Measurements from ENCODE around the gene NT5C3B.

Gene NT5C3B

GRCh38 chr17:41801374-41802271 lies 34.4 kb downstream of the NT5C3B start (continued):
- TF ChIP-seq ZNF843 (tag by site-specific recombination; IDR thresholded peaks at IDR 0.05) (peak; percentile 27; the same call in 1 of the 2 replicates), ZBTB6 (tag by site-specific recombination; IDR thresholded peaks at IDR 0.05) (0 out of 2 replicates have a peak, but pooled peaks have one; percentile 4), KLF8 (tag by site-specific recombination; IDR thresholded peaks at IDR 0.05) (peak; percentile 82), ZFP3 (tag by site-specific recombination; IDR thresholded peaks at IDR 0.05; ENCODE audit: low read depth) (no peak), ZNF692 (tag by site-specific recombination; IDR thresholded peaks at IDR 0.05) (peak; percentile 46; the same call in 1 of the 2 replicates), ZBTB20 (tag by site-specific recombination; IDR thresholded peaks at IDR 0.05) (0 out of 2 replicates have a peak, but pooled peaks have one; percentile 21), PATZ1 (tag by site-specific recombination; IDR thresholded peaks at IDR 0.05) (peak; percentile 86), YY2 (tag by site-specific recombination; IDR thresholded peaks at IDR 0.05) (0 out of 2 replicates have a peak, but pooled peaks have one; percentile 22), HOXA7 (CRISPR knock-in tag; IDR thresholded peaks at IDR 0.05; ENCODE audit: borderline replicate concordance) (no peak), TRIM28 (IDR thresholded peaks at IDR 0.05; ENCODE audit: borderline replicate concordance, low read length) (0 out of 2 replicates have a peak, but pooled peaks have one; percentile 17), ZNF621 (tag by site-specific recombination; IDR thresholded peaks at IDR 0.05) (no peak), ZFP69B (tag by site-specific recombination; IDR thresholded peaks at IDR 0.05) (0 out of 2 replicates have a peak, but pooled peaks have one; percentile 19), IKZF3 (tag by site-specific recombination; IDR thresholded peaks at IDR 0.05) (peak; percentile 99), ZNF558 (tag by site-specific recombination; IDR thresholded peaks at IDR 0.05) (no peak), ZNF830 (tag by site-specific recombination; IDR thresholded peaks at IDR 0.05; ENCODE audit: low read depth) (no peak), ZBTB10 (tag by site-specific recombination; IDR thresholded peaks at IDR 0.05) (0 out of 2 replicates have a peak, but pooled peaks have one; percentile 38), ZNF324 (tag by site-specific recombination; IDR thresholded peaks at IDR 0.05) (peak; percentile 66; the same call in 1 of the 2 replicates), ZBTB8A (tag by site-specific recombination; IDR thresholded peaks at IDR 0.05) (peak; percentile 29; the same call in 1 of the 2 replicates)
- TF ChIP-seq, protein P1, sequence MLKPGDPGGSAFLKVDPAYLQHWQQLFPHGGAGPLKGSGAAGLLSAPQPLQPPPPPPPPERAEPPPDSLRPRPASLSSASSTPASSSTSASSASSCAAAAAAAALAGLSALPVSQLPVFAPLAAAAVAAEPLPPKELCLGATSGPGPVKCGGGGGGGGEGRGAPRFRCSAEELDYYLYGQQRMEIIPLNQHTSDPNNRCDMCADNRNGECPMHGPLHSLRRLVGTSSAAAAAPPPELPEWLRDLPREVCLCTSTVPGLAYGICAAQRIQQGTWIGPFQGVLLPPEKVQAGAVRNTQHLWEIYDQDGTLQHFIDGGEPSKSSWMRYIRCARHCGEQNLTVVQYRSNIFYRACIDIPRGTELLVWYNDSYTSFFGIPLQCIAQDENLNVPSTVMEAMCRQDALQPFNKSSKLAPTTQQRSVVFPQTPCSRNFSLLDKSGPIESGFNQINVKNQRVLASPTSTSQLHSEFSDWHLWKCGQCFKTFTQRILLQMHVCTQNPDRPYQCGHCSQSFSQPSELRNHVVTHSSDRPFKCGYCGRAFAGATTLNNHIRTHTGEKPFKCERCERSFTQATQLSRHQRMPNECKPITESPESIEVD (tag by site-specific recombination; IDR thresholded peaks at IDR 0.05) = no peak
- TF ChIP-seq, protein P2, sequence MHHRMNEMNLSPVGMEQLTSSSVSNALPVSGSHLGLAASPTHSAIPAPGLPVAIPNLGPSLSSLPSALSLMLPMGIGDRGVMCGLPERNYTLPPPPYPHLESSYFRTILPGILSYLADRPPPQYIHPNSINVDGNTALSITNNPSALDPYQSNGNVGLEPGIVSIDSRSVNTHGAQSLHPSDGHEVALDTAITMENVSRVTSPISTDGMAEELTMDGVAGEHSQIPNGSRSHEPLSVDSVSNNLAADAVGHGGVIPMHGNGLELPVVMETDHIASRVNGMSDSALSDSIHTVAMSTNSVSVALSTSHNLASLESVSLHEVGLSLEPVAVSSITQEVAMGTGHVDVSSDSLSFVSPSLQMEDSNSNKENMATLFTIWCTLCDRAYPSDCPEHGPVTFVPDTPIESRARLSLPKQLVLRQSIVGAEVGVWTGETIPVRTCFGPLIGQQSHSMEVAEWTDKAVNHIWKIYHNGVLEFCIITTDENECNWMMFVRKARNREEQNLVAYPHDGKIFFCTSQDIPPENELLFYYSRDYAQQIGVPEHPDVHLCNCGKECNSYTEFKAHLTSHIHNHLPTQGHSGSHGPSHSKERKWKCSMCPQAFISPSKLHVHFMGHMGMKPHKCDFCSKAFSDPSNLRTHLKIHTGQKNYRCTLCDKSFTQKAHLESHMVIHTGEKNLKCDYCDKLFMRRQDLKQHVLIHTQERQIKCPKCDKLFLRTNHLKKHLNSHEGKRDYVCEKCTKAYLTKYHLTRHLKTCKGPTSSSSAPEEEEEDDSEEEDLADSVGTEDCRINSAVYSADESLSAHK (tag by site-specific recombination; IDR thresholded peaks at IDR 0.05) = peak; percentile 79
- TF ChIP-seq, protein P3, sequence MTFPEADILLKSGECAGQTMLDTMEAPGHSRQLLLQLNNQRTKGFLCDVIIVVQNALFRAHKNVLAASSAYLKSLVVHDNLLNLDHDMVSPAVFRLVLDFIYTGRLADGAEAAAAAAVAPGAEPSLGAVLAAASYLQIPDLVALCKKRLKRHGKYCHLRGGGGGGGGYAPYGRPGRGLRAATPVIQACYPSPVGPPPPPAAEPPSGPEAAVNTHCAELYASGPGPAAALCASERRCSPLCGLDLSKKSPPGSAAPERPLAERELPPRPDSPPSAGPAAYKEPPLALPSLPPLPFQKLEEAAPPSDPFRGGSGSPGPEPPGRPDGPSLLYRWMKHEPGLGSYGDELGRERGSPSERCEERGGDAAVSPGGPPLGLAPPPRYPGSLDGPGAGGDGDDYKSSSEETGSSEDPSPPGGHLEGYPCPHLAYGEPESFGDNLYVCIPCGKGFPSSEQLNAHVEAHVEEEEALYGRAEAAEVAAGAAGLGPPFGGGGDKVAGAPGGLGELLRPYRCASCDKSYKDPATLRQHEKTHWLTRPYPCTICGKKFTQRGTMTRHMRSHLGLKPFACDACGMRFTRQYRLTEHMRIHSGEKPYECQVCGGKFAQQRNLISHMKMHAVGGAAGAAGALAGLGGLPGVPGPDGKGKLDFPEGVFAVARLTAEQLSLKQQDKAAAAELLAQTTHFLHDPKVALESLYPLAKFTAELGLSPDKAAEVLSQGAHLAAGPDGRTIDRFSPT (tag by site-specific recombination; IDR thresholded peaks at IDR 0.05) = peak; percentile 41; the same call in 1 of the 2 replicates
- TF ChIP-seq, protein P4, sequence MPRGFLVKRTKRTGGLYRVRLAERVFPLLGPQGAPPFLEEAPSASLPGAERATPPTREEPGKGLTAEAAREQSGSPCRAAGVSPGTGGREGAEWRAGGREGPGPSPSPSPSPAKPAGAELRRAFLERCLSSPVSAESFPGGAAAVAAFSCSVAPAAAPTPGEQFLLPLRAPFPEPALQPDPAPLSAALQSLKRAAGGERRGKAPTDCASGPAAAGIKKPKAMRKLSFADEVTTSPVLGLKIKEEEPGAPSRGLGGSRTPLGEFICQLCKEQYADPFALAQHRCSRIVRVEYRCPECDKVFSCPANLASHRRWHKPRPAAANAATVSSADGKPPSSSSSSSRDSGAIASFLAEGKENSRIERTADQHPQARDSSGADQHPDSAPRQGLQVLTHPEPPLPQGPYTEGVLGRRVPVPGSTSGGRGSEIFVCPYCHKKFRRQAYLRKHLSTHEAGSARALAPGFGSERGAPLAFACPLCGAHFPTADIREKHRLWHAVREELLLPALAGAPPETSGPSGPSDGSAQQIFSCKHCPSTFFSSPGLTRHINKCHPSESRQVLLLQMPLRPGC (tag by site-specific recombination; IDR thresholded peaks at IDR 0.05) = peak; percentile 77
